ENCODE data around the gene PDE4DIP. TPM values are rescaled to one million over a fixed set of nuclear protein-coding genes. Genes with fewer than 3 reads are reported as not detected.
"Not testable (repeated sequence)": the region's sequence is repeated elsewhere in the genome, so short reads cannot be mapped to it uniquely, and the experiment has no call there.

PDE4DIP gene
- total RNA-seq, 2 experiments from 2014 or later, result 37.5 to 52.2 TPM

DNA sequence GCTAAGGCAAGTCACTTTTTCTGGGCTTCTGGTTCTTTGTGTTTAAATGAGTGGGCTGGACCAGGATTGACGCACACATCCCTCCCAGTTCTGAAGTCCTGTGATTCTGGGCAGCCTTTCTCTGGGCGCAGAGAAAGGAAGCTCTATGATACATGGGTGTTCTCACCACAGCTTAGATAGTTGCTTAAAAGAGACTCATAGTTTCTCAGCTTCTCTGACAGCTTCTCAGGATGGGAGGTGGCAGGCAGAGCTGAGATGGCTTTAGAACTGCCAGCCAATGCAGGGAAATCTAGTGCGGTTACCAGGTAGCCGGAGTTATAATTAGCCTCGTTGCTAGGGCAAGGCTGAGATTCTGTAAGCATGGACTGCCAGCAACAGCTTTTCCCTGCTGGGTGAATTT lies 55.8 kb downstream of the PDE4DIP start:
- H3K4me1 ChIP-seq (ENCODE audit: insufficient read depth, low read length, poor library complexity, severe bottlenecking); H3K4me3 ChIP-seq (ENCODE audit: low read depth, low read length, poor library complexity, severe bottlenecking); H3K9me2 ChIP-seq (ENCODE audit: insufficient read depth, low read length); H3K79me2 ChIP-seq (ENCODE audit: insufficient read depth, low read depth, low read length); CTCF ChIA-PET (ENCODE audit: unreplicated experiment); DNase-seq (ENCODE audit: low spot score); intact Hi-C loops (cut with micrococcal nuclease; ENCODE audit: unreplicated experiment); H3K36me3 ChIP-seq (ENCODE audit: insufficient read depth, low read length); H3K4me2 ChIP-seq (ENCODE audit: low read length); H4K20me1 ChIP-seq (ENCODE audit: insufficient read depth, low read length); BruUV-seq (replicated peaks); H2AFZ ChIP-seq (ENCODE audit: low read length); H3K9me3 ChIP-seq (ENCODE audit: low read length); POLR2A ChIA-PET; H3K27ac ChIP-seq (ENCODE audit: low read depth, low read length, poor library complexity, severe bottlenecking): not testable (repeated sequence)

DNA sequence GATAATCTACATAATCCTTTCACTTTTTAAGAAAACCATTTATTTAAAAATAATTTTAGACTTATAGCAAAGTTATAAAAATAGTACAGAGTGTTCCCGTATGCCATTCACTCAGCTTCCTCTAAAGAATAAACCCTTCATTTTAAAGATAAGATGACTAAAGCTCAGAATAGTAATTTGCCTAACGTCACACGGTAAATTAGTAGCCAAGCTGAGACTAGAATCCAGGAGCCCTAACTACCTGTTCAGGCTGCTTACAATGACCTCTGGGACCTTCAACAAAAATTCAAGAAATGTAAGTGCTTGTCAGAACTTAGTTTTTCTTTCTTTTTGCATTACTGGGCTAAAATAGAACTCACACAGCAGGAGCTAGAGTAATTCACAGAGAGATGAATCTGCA lies 56.5 kb downstream of the PDE4DIP start:
- H3K4me3 ChIP-seq (ENCODE audit: low read depth, low read length, poor library complexity, severe bottlenecking); H3K79me2 ChIP-seq (ENCODE audit: insufficient read depth, low read depth, low read length); H3K36me3 ChIP-seq (ENCODE audit: insufficient read depth, low read length); H3K4me2 ChIP-seq (ENCODE audit: low read length); H3K9me2 ChIP-seq (ENCODE audit: insufficient read depth, low read length); CTCF ChIA-PET (ENCODE audit: unreplicated experiment); H4K20me1 ChIP-seq (ENCODE audit: insufficient read depth, low read length); H3K9me3 ChIP-seq (ENCODE audit: low read length); H2AFZ ChIP-seq (ENCODE audit: low read length); H3K4me1 ChIP-seq (ENCODE audit: insufficient read depth, low read length, poor library complexity, severe bottlenecking); DNase-seq (ENCODE audit: low spot score); H3K27ac ChIP-seq (ENCODE audit: low read depth, low read length, poor library complexity, severe bottlenecking); intact Hi-C loops (cut with micrococcal nuclease; ENCODE audit: unreplicated experiment); BruUV-seq (replicated peaks); POLR2A ChIA-PET: not testable (repeated sequence)

DNA sequence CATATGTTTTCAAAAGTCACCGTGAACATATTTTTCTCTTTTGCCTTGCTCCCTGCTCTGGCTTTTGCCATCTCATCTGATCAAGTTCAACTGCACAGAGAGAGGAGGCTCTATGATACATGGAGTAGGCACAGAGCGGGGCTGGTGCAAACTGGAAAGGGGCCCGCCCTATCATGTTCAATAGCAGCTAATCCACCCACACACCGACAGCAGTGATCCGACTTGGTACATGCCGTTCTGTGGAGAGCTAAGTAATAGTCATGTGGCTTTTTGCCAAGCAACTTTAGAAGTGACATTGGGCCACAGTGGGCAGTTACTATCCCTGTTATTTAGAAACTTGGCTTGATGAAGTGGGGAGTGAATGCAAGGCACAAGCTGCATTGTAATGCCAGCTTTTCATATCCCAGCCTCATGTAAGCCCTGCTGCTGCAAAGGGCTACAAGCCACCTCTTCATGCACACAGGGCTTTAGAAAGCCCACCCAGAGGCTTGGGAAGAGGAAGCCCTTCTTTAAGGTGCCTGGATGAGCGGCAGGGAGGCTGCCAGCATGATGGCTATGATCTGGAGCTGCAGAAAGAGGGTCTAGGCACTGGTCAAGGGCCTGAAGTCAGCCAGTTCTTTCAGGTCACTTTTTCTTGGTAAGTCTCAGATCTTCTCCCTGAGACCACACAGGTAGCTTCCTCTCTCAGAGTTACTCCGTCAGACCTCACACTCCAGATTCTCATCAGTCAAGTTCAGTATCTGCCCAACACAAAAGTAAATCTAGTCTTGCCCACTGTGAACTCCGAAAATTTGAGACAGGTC lies 57.1 kb downstream of the PDE4DIP start:
- H3K9me2 ChIP-seq (ENCODE audit: insufficient read depth, low read length); H3K9me3 ChIP-seq (ENCODE audit: low read length); H4K20me1 ChIP-seq (ENCODE audit: insufficient read depth, low read length); DNase-seq (ENCODE audit: low spot score); H3K4me2 ChIP-seq (ENCODE audit: low read length); H3K27ac ChIP-seq (ENCODE audit: low read depth, low read length, poor library complexity, severe bottlenecking); H3K4me1 ChIP-seq (ENCODE audit: insufficient read depth, low read length, poor library complexity, severe bottlenecking); H3K79me2 ChIP-seq (ENCODE audit: insufficient read depth, low read depth, low read length); H3K4me3 ChIP-seq (ENCODE audit: low read depth, low read length, poor library complexity, severe bottlenecking); CTCF ChIA-PET (ENCODE audit: unreplicated experiment); H3K36me3 ChIP-seq (ENCODE audit: insufficient read depth, low read length); POLR2A ChIA-PET; intact Hi-C loops (cut with micrococcal nuclease; ENCODE audit: unreplicated experiment); BruUV-seq (replicated peaks); H2AFZ ChIP-seq (ENCODE audit: low read length): not testable (repeated sequence)

DNA sequence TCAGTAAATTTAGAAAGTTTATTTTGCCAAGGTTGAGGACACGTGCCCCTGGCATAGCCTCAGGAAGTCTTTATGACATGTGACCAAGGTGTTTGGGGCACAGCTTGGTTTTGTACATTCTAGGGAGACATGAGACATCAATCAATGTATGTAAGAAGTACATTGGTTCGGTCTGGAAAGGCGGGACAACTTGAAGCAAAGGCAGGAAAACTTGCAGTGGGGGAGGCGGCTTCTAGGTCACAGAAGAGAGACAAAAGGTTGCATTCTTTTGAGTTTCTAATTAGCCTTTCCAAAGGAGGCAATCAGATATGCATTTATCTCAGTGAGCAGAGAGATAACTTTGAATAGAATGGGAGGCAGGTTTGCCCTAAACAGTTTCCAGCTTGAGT lies 57.7 kb downstream of the PDE4DIP start:
- BruUV-seq (replicated peaks); H3K4me2 ChIP-seq (ENCODE audit: low read length); H4K20me1 ChIP-seq (ENCODE audit: insufficient read depth, low read length); POLR2A ChIA-PET; H3K27ac ChIP-seq (ENCODE audit: low read depth, low read length, poor library complexity, severe bottlenecking); H3K9me2 ChIP-seq (ENCODE audit: insufficient read depth, low read length); H2AFZ ChIP-seq (ENCODE audit: low read length); H3K4me3 ChIP-seq (ENCODE audit: low read depth, low read length, poor library complexity, severe bottlenecking); intact Hi-C loops (cut with micrococcal nuclease; ENCODE audit: unreplicated experiment); H3K9me3 ChIP-seq (ENCODE audit: low read length); H3K4me1 ChIP-seq (ENCODE audit: insufficient read depth, low read length, poor library complexity, severe bottlenecking); H3K36me3 ChIP-seq (ENCODE audit: insufficient read depth, low read length); CTCF ChIA-PET (ENCODE audit: unreplicated experiment); DNase-seq (ENCODE audit: low spot score); H3K79me2 ChIP-seq (ENCODE audit: insufficient read depth, low read depth, low read length): not testable (repeated sequence)

DNA sequence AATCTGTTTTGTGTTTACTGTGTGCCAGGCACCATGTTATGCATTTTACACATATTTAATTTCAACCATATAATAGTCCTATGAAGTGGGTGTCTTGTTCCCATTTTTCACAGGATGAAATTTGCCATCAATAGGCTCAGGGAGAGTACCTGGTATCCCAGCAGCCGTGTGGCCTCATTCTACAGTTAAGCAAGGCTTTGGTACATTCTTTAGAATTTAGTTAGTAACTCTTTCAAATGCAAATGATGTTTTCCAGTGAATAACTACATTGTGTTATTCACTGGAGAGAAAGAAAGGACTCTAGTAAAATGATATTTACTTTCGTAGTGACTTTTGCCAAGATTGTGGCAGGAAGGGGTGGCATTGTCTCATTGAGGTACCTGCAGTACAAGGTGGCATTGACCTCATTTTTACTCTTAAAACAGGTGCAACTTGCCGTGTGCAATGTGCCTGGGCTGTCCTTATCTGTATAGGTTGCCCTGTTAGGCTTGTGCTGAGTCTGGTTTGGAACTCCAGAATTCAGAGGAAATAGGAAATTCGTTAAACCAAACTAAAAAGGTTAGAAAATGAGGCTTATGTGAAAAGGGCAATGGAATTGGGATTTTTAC lies 65.1 kb downstream of the PDE4DIP start:
- H3K4me1 ChIP-seq (ENCODE audit: insufficient read depth, low read length, poor library complexity, severe bottlenecking); H3K27ac ChIP-seq (ENCODE audit: low read depth, low read length, poor library complexity, severe bottlenecking); BruUV-seq (replicated peaks); H3K9me3 ChIP-seq (ENCODE audit: low read length); POLR2A ChIA-PET; H4K20me1 ChIP-seq (ENCODE audit: insufficient read depth, low read length); H3K4me2 ChIP-seq (ENCODE audit: low read length); DNase-seq (ENCODE audit: low spot score); intact Hi-C loops (cut with micrococcal nuclease; ENCODE audit: unreplicated experiment); H3K36me3 ChIP-seq (ENCODE audit: insufficient read depth, low read length); H3K4me3 ChIP-seq (ENCODE audit: low read depth, low read length, poor library complexity, severe bottlenecking); CTCF ChIA-PET (ENCODE audit: unreplicated experiment); H2AFZ ChIP-seq (ENCODE audit: low read length); H3K79me2 ChIP-seq (ENCODE audit: insufficient read depth, low read depth, low read length); H3K9me2 ChIP-seq (ENCODE audit: insufficient read depth, low read length): not testable (repeated sequence)

DNA sequence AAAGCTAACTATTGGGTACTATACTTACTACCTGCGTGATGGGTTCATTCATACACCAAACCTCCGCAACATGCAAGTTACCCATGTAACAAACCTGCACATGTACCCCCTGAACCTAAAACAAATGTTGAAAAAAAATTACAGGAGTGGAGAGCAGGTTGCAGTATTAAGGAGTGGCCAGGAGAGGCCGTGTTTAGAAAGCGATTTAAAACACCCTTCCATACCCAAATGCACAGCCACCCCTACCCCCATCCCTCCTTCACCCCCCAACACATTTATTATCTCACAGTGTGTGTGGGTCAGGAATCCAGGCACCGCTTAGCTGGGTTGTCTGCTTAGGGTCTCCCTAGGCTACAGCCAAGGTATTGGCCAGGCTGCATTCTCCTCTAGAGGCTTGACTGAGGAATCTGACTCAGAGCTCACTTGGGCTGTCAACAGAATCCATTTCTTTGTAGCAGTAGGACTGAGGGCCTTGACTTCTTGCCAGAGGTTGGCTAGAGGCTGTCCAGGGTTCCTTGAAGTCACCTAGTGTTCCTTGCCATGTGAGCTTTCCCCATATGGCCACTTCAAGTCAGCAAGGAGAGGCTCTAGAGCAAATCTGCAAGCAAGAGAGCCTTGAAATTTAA lies 67.2 kb downstream of the PDE4DIP start:
- CTCF ChIA-PET (ENCODE audit: unreplicated experiment); BruUV-seq (replicated peaks); H3K9me2 ChIP-seq (ENCODE audit: insufficient read depth, low read length): not testable (repeated sequence)

More for the DNA sequence above, 67.2 kb downstream of the PDE4DIP start:
- Histone ChIP-seq H2AFZ (ENCODE audit: low read length) (0 out of 2 replicates have a peak overlapping the region, but pooled peaks have one; percentile 33), H3K27ac (ENCODE audit: low read depth, low read length, poor library complexity, severe bottlenecking) (peak overlapping the region; percentile 25)
- H4K20me1 ChIP-seq (ENCODE audit: insufficient read depth, low read length); H3K9me3 ChIP-seq (ENCODE audit: low read length); H3K36me3 ChIP-seq (ENCODE audit: insufficient read depth, low read length); intact Hi-C loops (cut with micrococcal nuclease; ENCODE audit: unreplicated experiment); H3K79me2 ChIP-seq (ENCODE audit: insufficient read depth, low read depth, low read length); H3K4me2 ChIP-seq (ENCODE audit: low read length); H3K4me1 ChIP-seq (ENCODE audit: insufficient read depth, low read length, poor library complexity, severe bottlenecking); POLR2A ChIA-PET; DNase-seq (ENCODE audit: low spot score); H3K4me3 ChIP-seq (ENCODE audit: low read depth, low read length, poor library complexity, severe bottlenecking): not testable (repeated sequence)
